Heart right ventricle (tissue), 16 donors: ENCODE data around the gene PPP2R3A. TPM values are rescaled to one million over a fixed set of nuclear protein-coding genes. Genes with fewer than 3 reads are reported as not detected.

Source experiments
- ATAC-seq, 8 donors: fragments of 200-7000 bp; cut with Tn5 transposase; one replicate each; pipeline ENCODE4 v1.9.1; 2020; ENCODE audit warnings: mild to moderate bottlenecking in 8 of 8, moderate library complexity in 8 of 8, moderate number of reproducible peaks in 1 of 8
- DNase-seq, 2 donors: peaks; one replicate each; pipeline ENCODE4 v3.0.0-alpha.2; 2020
- H3K27ac ChIP-seq, 10 donors: fragments of 200-600 bp; sonication (generic) in 2 of 10; one replicate each; pipeline versions ENCODE4 v1.5.0 to v1.8.0; 2020 to 2022; ENCODE audit warnings: mild to moderate bottlenecking in 3 of 10
- H3K27me3 ChIP-seq, 7 donors: fragments of 200-600 bp; one replicate each; pipeline ENCODE4 v1.8.0; 2021 to 2022; ENCODE audit warnings: mild to moderate bottlenecking in 2 of 7
- H3K36me3 ChIP-seq, 9 donors: fragments of 200-600 bp; sonication (generic) in 1 of 9; one replicate each; pipeline versions ENCODE4 v1.5.0 to v1.8.0; 2020 to 2022; ENCODE audit warnings: mild to moderate bottlenecking in 2 of 9
- H3K4me1 ChIP-seq, 9 donors: fragments of 200-600 bp; sonication (generic) in 1 of 9; one replicate each; pipeline versions ENCODE4 v1.5.0 to v1.8.0; 2020 to 2022; ENCODE audit warnings: mild to moderate bottlenecking in 4 of 9
- H3K4me3 ChIP-seq, 10 donors: fragments of 200-600 bp; sonication (generic) in 2 of 10; one replicate each; pipeline versions ENCODE4 v1.5.0 to v1.8.0; 2020 to 2022; ENCODE audit warnings: mild to moderate bottlenecking in 7 of 10, moderate library complexity in 2 of 10
- H3K9me3 ChIP-seq, 11 donors: fragments of 200-600 bp in 10 of 11; sonication (generic) in 2 of 11; one replicate each; pipeline versions ENCODE4 v1.5.0 to v1.8.0; 2013 to 2022; ENCODE audit warnings: mild to moderate bottlenecking in 2 of 11, control low read depth in 1 of 11, moderate library complexity in 1 of 11
- CTCF ChIP-seq, 9 donors: fragments of 200-600 bp; sonication (generic) in 2 of 9; IDR thresholded peaks; one replicate each; pipeline versions ENCODE4 v1.5.0 to v1.8.0; 2021 to 2022; ENCODE audit warnings: antibody characterized with exemption in 9 of 9, mild to moderate bottlenecking in 5 of 9, moderate library complexity in 1 of 9
- WGBS, 2 donors: extraction: QIAGEN DNeasy Blood & Tissue Kit; methylation state at CpG; one replicate each; pipeline ENCODE4 v1.1.7; 2013; ENCODE audit warnings: inconsistent platforms in 1 of 2; 5-methylcytosine and 5-hydroxymethylcytosine counted together
- intact Hi-C, 10 donors: fragments of 100-400 bp; cut with DNase I; formaldehyde crosslinking; loops; one replicate each; pipeline versions ENCODE4 v1.11.1 to v1.14.2; 2022
- polyA plus RNA-seq, 2 donors: library from polyadenylated mRNA; stranded (reverse); fragments of 200-250 nt; gene quantifications; one replicate each; pipeline ENCODE4 v1.2.3, GENCODE V29; 2013
- total RNA-seq, 10 donors: library from RNA; stranded (reverse); fragmentation: NEBNext Ultra II Directional in 3 of 10; extraction: Animal tissue kit (Norgen Biotek cat#: 25700) in 3 of 10; gene quantifications; one replicate each; pipeline versions ENCODE4 v1.2.1 to v1.2.4, GENCODE V29; 2021 to 2023
- donor health status: Arrhythmogenic right ventricular cardiomyopathy.
- donor health status: ischemic (EF 13 %, LVEDD 7.1; RV severe dilation, severe dysfunction).
- donor health status: healthy with polysubstance abuse.
- donor health status: DM: no; HTN: yes; CAD: no.
- donor health status: DM: no; HTN: no; CAD: no.
- donor health status: ischemic (EF 25% LVEDD 6.9; RV normal size, moderate dysfunction).
- donor health status: ischemic (EF 25% LVEDD 5.7; RV mildly dilated, moderate dysfunction).
- donor health status: healthy.
- donor health status: DM: yes; HTN: yes; CAD: no.
- donor health status: Ischemic cardiomyopathy.
- donor health status: ischemic (EF 35%, LVEDD 5.7; RV mildly dilated, moderate dysfunction).
- donor health status: nonischemic (EF 11% LVEDD 7.7; RV severe dilation, severe dysfunction).
- donor health status: DM: yes; HTN: yes; CAD: no.
- donor health status: PGD.
- donor health status: ischemic (EF 29% LVEDD 5.4; RV normal size, mild dysfunction).
- donor health status: nonischemic (EF 23%, LVEDD 6.1; RV moderate dilation, normal function).

PPP2R3A gene
- total and polyA plus RNA-seq, 12 donors: 4.9 to 148 (median 106) TPM

DNA sequence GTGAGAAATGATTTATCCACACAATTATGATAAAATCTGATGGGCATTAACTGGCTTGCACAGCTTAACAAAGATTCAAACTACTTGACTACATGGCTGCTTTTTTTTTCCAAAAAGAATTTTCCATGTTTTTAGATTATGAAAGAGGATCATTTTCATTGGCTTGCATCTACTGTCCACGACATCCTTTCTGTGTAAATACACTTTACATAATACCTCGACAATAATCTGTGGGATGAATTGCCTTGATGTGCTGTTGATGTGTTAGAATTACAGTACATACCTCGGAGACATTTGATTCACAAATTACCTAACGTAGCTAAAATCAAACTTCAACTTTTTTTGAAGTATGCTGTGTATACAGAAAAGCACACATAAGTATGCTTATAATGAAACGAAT is 104.4 kb downstream of the PPP2R3A start:
- Histone ChIP-seq H3K4me1 (peaks cover 2 to 37% (median 22%) of the 10 kb centered on the region in 9 donors), H3K4me3 (no peak overlapping the region), H3K9me3 (no peaks in the 10 kb centered on the region), H3K27me3 (no peaks in the 10 kb centered on the region), H3K36me3 (peaks cover 0 to 35% (median 0%) of the 10 kb centered on the region in 9 donors), H3K27ac (peak overlapping the region in 5 of 10 donors; percentile 51 to 85 (median 76))
- WGBS, 2 donors: 70 to 73% methylated on average over 5 of the region's 5 CpGs
- ATAC-seq (no peak), DNase-seq (no peak)
- TF ChIP-seq CTCF (IDR thresholded peaks at IDR 0.05): no peak
- intact Hi-C loops: loop anchor here in 6 of 10 donors (5.0 to 10.0 kb wide), 7 partner anchors 185 to 945 kb away; partner anchors contain the start of genes STAG1 (in 4 of the 6) and PCCB (in 2 of the 6)

GRCh38 chr3:136070334-136070733 is 104.8 kb downstream of the PPP2R3A start:
- H3K4me3 ChIP-seq: no peak overlapping the region
- no peaks in the 10 kb centered on the region for H3K9me3 ChIP-seq
- intact Hi-C loops: loop anchor here in 6 of 10 donors (5.0 to 10.0 kb wide), 7 partner anchors 184 to 944 kb away; partner anchors contain the start of genes STAG1 (in 4 of the 6) and PCCB (in 2 of the 6)
- TF ChIP-seq CTCF (IDR thresholded peaks at IDR 0.05): no peak
- WGBS, 2 donors: 30 to 46% methylated on average over 3 of the region's 3 CpGs
- peaks cover 0 to 35% (median 0%) of the 10 kb centered on the region in 9 donors for H3K36me3 ChIP-seq
- peak overlapping the region in 8 of 10 donors; percentile 51 to 85 (median 67) for H3K27ac ChIP-seq
- H3K4me1 ChIP-seq: peaks cover 2 to 39% (median 23%) of the 10 kb centered on the region in 9 donors
- ATAC-seq: peak in 1 of 8 donors; percentile 64
- no peak for DNase-seq
- no peaks in the 10 kb centered on the region for H3K27me3 ChIP-seq

DNA sequence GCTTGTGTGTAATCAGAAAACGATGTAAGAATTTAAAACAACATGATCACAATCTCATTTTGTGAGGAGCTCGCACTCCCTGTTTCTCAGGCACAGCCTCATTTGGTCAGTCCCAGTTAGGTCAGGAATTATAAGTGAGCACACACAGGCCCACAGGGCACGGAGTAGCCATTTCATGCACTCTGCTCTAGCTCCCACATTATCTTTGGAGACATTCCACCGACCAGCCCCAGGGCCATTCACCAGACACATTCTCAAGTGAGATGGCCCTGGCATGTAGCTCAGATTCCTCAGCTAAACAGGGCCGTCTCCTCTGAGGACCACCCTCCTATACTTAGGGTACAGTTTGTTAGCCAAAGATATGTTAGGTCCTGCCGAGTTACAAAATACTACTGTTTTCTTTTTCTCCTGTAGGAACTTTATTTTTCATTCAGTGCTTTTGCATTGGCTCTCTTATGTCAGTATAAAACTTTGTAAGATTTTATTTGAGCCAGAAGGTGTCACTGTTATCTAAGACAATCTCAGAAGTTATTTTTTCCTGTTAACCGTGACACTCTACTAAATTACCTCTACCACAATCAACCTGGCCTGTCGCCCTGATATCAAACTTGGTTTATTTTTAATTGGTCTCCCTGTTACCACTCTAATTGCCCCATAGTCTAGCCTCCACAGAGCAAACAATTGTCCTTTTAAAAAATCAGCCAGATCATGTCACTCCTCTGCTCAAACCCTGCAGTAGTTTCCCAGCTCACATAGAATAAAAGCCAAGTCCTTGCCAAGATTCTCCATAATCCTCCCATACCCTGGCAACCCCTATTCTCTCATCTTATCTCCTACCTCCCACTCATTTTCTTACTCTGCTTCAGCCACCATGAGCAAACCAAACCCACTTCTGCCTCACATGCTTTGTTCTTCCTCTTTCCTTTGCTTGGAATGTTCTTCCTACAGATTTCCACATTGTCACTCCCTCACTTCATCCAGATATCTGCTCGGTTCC is 105.7 kb downstream of the PPP2R3A start:
- Histone ChIP-seq H3K4me3 (no peak overlapping the region), H3K36me3 (peaks cover 0 to 26% (median 0%) of the 10 kb centered on the region in 9 donors), H3K9me3 (no peaks in the 10 kb centered on the region), H3K27me3 (no peaks in the 10 kb centered on the region), H3K4me1 (peaks cover 2 to 44% (median 27%) of the 10 kb centered on the region in 9 donors), H3K27ac (peak overlapping the region in 8 of 10 donors; percentile 51 to 85 (median 67))
- TF ChIP-seq CTCF (IDR thresholded peaks at IDR 0.05): no peak
- ATAC-seq: peak; percentile 25 to 78 (median 73)
- 22 to 25% methylated on average over 9 of the region's 9 CpGs for WGBS, 2 donors
- DNase-seq: peak in 1 of 2 donors; percentile 10
- intact Hi-C loops: loop anchor here in 6 of 10 donors (5.0 to 10.0 kb wide), 7 partner anchors 184 to 944 kb away; partner anchors contain the start of genes STAG1 (in 4 of the 6) and PCCB (in 2 of the 6)

GRCh38 chr3:136074546-136075170 is 109.1 kb downstream of the PPP2R3A start:
- TF ChIP-seq CTCF (IDR thresholded peaks at IDR 0.05): no peak
- Histone ChIP-seq H3K4me1 (peaks cover 2 to 44% (median 27%) of the 10 kb centered on the region in 9 donors), H3K27me3 (no peaks in the 10 kb centered on the region), H3K36me3 (peaks cover 0 to 11% (median 0%) of the 10 kb centered on the region in 9 donors), H3K4me3 (no peak overlapping the region), H3K27ac (peak overlapping the region in 5 of 10 donors; percentile 12 to 45 (median 16)), H3K9me3 (no peaks in the 10 kb centered on the region)
- intact Hi-C loops: loop anchor here (1.0 to 10.0 kb wide), 15 partner anchors 118 to 940 kb away; partner anchors contain the start of genes STAG1 (in 9 of the 10), PCCB (in 8 of the 10) and MSL2 (in 4 of the 10)
- WGBS, 2 donors: 70 to 78% methylated on average over 1 of the region's 1 CpG
- no peak for ATAC-seq
- no peak for DNase-seq
